ENCODE measurements around the gene SCAMP3. TPM values are rescaled to one million over a fixed set of nuclear protein-coding genes. Genes with fewer than 3 reads are reported as not detected.
"Not testable (repeated sequence)": the region's sequence is repeated elsewhere in the genome, so short reads cannot be mapped to it uniquely, and the experiment has no call there.

The SCAMP3 gene
- total RNA-seq, 1 donor from 2014 or later = 23.7 TPM

- DNase-seq = no peak
Measured at GRCh38 chr1:155254228-155254713, 7.9 kb downstream of the SCAMP3 start.

- no peak for DNase-seq
Measured at GRCh38 chr1:155253797-155254196, 8.4 kb downstream of the SCAMP3 start.

GRCh38 chr1:155253208-155253607 is 9.0 kb downstream of the SCAMP3 start:
- DNase-seq = no peak

GRCh38 chr1:155251566-155251965 is 10.6 kb downstream of the SCAMP3 start:
- no peak for DNase-seq

GRCh38 chr1:155250633-155251449 is 11.3 kb downstream of the SCAMP3 start:
- DNase-seq = peak; percentile 73

GRCh38 chr1:155250246-155250632 is 11.9 kb downstream of the SCAMP3 start:
- no peak for DNase-seq

GRCh38 chr1:155247667-155248553 is 14.2 kb downstream of the SCAMP3 start:
- no peak for DNase-seq

GRCh38 chr1:155246796-155247195 is 15.4 kb downstream of the SCAMP3 start:
- not testable (repeated sequence) for DNase-seq

GRCh38 chr1:155245163-155245524 is 17.0 kb downstream of the SCAMP3 start:
- DNase-seq = no peak

- peak; percentile 100 for DNase-seq
Measured at GRCh38 chr1:155244368-155245162, 17.6 kb downstream of the SCAMP3 start.

- no peak for DNase-seq
Measured at GRCh38 chr1:155242805-155243358, 19.3 kb downstream of the SCAMP3 start.

- DNase-seq = no peak
Measured at GRCh38 chr1:155241841-155242264, 20.3 kb downstream of the SCAMP3 start.

- DNase-seq = peak; percentile 86
Measured at GRCh38 chr1:155241069-155241679, 21.0 kb downstream of the SCAMP3 start.

GRCh38 chr1:155236451-155236850 is 25.7 kb downstream of the SCAMP3 start:
- DNase-seq = no peak

- DNase-seq = not testable (repeated sequence)
Measured at GRCh38 chr1:155235375-155235774, 26.8 kb downstream of the SCAMP3 start.

GRCh38 chr1:155233502-155233901 is 28.7 kb downstream of the SCAMP3 start:
- not testable (repeated sequence) for DNase-seq

- peak; percentile 57 for DNase-seq
Measured at GRCh38 chr1:155232001-155232978, 29.9 kb downstream of the SCAMP3 start.

GRCh38 chr1:155231302-155231701 is 30.9 kb downstream of the SCAMP3 start:
- DNase-seq = not testable (repeated sequence)

GRCh38 chr1:155228096-155228427 is 34.1 kb downstream of the SCAMP3 start:
- DNase-seq = no peak

All from skin of body (tissue), 2 donors.